Measurements from ENCODE around the gene RAB29. TPM values are rescaled to one million over a fixed set of nuclear protein-coding genes. Genes with fewer than 3 reads are reported as not detected.
A peak's percentile ranks its signal among the peaks of the same experiment; 100 is the strongest.

The RAB29 gene
- polyA plus RNA-seq, 3 donors = 23.2 to 32.2 (median 31.5) TPM

GRCh38 chr1:205812878-205813754, 37.8 kb upstream of the RAB29 start, which contains the start of gene SLC41A1:
Gene SLC41A1 (minus strand): TSS chr1:205813198. CDS start chr1:205810441, 2,757 bp downstream.
- H3K4me1 ChIP-seq (ENCODE audit: control insufficient read depth in 1 of 2, insufficient read depth in 2 of 2, low read length in 2 of 2) = peaks cover 15 to 18% of the 10 kb centered on the region in 2 donors
- no peak for TF ChIP-seq CTCF (IDR thresholded peaks at IDR 0.05)
- under 1% methylated on average over 82 of the region's 83 CpGs for WGBS (ENCODE audit: insufficient coverage)

GRCh38 chr1:205812271-205812877, 37.1 kb upstream of the RAB29 start:
- Histone ChIP-seq H3K27ac (ENCODE audit: low read depth in 1 of 2, low read length in 2 of 2) (no peak overlapping the region), H4K20me1 (ENCODE audit: insufficient read depth, low read length) (no peaks in the 10 kb centered on the region), H3K4me2 (replicated peaks; ENCODE audit: extremely low read depth, low read length, poor library complexity, severe bottlenecking) (peak overlapping the region; percentile 90), H2AFZ (ENCODE audit: insufficient read depth, low read depth, low read length, poor library complexity, severe bottlenecking) (peak overlapping the region; percentile 97), H3K79me2 (ENCODE audit: insufficient read depth, low read length) (no peaks in the 10 kb centered on the region), H3K4me1 (ENCODE audit: control insufficient read depth in 1 of 2, insufficient read depth in 2 of 2, low read length in 2 of 2) (peaks cover 15 to 18% of the 10 kb centered on the region in 2 donors), H3K9me3 (replicated peaks in 1 of 2; ENCODE audit: control insufficient read depth in 1 of 2, insufficient read depth in 1 of 2, low read length in 2 of 2) (no peaks in the 10 kb centered on the region), H3K9ac (ENCODE audit: insufficient read depth, low read length, poor library complexity, severe bottlenecking) (peak overlapping the region; percentile 66), H3K27me3 (ENCODE audit: control insufficient read depth in 2 of 2, insufficient read depth in 2 of 2, low read length in 2 of 2) (peaks cover 10 to 20% of the 10 kb centered on the region in 2 donors), H3K36me3 (replicated peaks in 1 of 2; ENCODE audit: control insufficient read depth in 1 of 2, insufficient read depth in 2 of 2, low read length in 2 of 2) (no peaks in the 10 kb centered on the region), H3K4me3 (replicated peaks in 1 of 3; ENCODE audit: low read depth in 2 of 3, low read length in 3 of 3) (peak overlapping the region; percentile 69 to 86 (median 74))
- H3K9me3 Mint-ChIP-seq = peaks cover 0 to 5% (median 0%) of the 10 kb centered on the region in 7 donors
- H3K36me3 Mint-ChIP-seq = peaks cover 0 to 12% of the 10 kb centered on the region in 2 donors
- TF ChIP-seq CTCF (IDR thresholded peaks at IDR 0.05) = no peak
- DNase-seq = no peak
- peaks cover 31 to 39% (median 33%) of the 10 kb centered on the region in 3 donors for H3K27me3 Mint-ChIP-seq (ENCODE audit: low read depth in 3 of 3)
- WGBS (ENCODE audit: insufficient coverage) = no CpG with 5 or more reads among the region's 16 CpGs
- peak overlapping the region in 1 of 7 donors; percentile 75 for H3K27ac Mint-ChIP-seq
- H3K4me3 Mint-ChIP-seq = peak overlapping the region; percentile 86 to 91
- peaks cover 21% of the 10 kb centered on the region for H3K4me1 Mint-ChIP-seq
- intact Hi-C loops (cut with micrococcal nuclease) = no loop called here

More at GRCh38 chr1:205812878-205813754, 37.8 kb upstream of the RAB29 start, which contains the start of gene SLC41A1:
- H3K4me3 Mint-ChIP-seq = peak within 1 kb of the TSS; percentile 91 to 95
- Histone ChIP-seq H3K79me2 (ENCODE audit: insufficient read depth, low read length) (no peaks in the 10 kb centered on the region), H3K36me3 (replicated peaks in 1 of 2; ENCODE audit: control insufficient read depth in 1 of 2, insufficient read depth in 2 of 2, low read length in 2 of 2) (no peaks in the 10 kb centered on the region), H3K9me3 (replicated peaks in 1 of 2; ENCODE audit: control insufficient read depth in 1 of 2, insufficient read depth in 1 of 2, low read length in 2 of 2) (no peaks in the 10 kb centered on the region), H3K27me3 (ENCODE audit: control insufficient read depth in 2 of 2, insufficient read depth in 2 of 2, low read length in 2 of 2) (peaks cover 10 to 20% of the 10 kb centered on the region in 2 donors), H3K27ac (ENCODE audit: low read depth in 1 of 2, low read length in 2 of 2) (no peak within 1 kb of the TSS), H3K4me2 (replicated peaks; ENCODE audit: extremely low read depth, low read length, poor library complexity, severe bottlenecking) (peak within 1 kb of the TSS; percentile 90), H4K20me1 (ENCODE audit: insufficient read depth, low read length) (no peaks in the 10 kb centered on the region), H3K9ac (ENCODE audit: insufficient read depth, low read length, poor library complexity, severe bottlenecking) (peak within 1 kb of the TSS; percentile 66), H2AFZ (ENCODE audit: insufficient read depth, low read depth, low read length, poor library complexity, severe bottlenecking) (peak within 1 kb of the TSS; percentile 97), H3K4me3 (replicated peaks in 1 of 3; ENCODE audit: low read depth in 2 of 3, low read length in 3 of 3) (peak within 1 kb of the TSS; percentile 69 to 86 (median 74))
- intact Hi-C loops (cut with micrococcal nuclease) = no loop called here
- DNase-seq = peak; percentile 84 to 87 (median 85)
- peaks cover 0 to 12% of the 10 kb centered on the region in 2 donors for H3K36me3 Mint-ChIP-seq
- H3K4me1 Mint-ChIP-seq = peaks cover 24% of the 10 kb centered on the region
- H3K27me3 Mint-ChIP-seq (ENCODE audit: low read depth in 3 of 3) = peaks cover 31 to 42% (median 33%) of the 10 kb centered on the region in 3 donors
- H3K27ac Mint-ChIP-seq = peak within 1 kb of the TSS in 4 of 7 donors; percentile 37 to 79 (median 61)
- peaks cover 0 to 5% (median 0%) of the 10 kb centered on the region in 7 donors for H3K9me3 Mint-ChIP-seq

Measured in CD14-positive monocyte (primary cell).